Inferior parietal cortex (tissue), 1 donor: Measurements from ENCODE around the gene CACNA1D.
A peak's percentile ranks its signal among the peaks of the same experiment; 100 is the strongest.

ENCODE experiments used
- DNase-seq: peaks from one replicate; pipeline ENCODE4 v3.0.0-alpha.2; 2016; ENCODE audit errors: extremely low spot score

Gene CACNA1D

DNA sequence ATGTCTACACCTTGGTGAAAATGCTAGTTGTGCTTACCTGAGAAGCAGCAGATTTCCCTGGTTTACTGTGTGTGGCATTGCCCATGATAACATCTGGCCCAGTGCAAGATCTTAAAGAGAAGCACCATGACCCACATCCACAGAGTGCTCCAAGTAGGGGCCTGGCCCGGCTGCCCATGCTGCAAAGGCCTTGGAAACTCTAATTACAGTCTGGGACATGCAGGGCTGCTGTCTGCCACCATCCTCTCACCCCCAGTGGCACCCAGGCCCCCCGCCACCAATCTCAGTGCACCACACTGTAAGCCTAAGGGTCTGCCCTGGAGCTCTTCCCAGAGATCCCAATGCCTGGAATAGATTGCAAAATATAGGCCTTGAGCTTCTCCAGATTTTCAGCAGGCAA lies 219.2 kb downstream of the CACNA1D start:
- no peak for DNase-seq

- DNase-seq = no peak
Measured at GRCh38 chr3:53715815-53716483, 221.5 kb downstream of the CACNA1D start.

- no peak for DNase-seq
Measured at GRCh38 chr3:53716998-53717397, 222.6 kb downstream of the CACNA1D start.

DNA sequence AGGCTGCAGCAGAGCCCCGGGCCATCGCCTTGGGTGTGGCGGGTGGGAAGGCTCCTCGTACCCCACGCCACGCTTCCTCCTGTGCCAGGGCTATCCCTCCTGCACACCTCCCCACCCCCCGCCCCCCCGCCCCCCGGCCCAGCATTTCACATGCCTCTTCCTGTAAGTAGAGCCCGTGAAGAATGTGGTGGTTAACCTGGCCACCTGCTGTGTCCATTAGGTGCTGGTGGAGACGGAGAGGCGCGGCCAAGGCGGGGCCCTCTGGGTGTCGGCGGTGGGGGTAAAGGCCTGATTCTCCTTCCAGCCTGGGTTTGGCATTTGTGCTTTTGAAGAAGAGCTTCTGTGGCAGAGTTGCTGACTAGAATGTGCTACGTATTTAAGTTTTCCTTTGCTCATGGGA lies 224.1 kb downstream of the CACNA1D start:
- no peak for DNase-seq

GRCh38 chr3:53719796-53720195 lies 225.4 kb downstream of the CACNA1D start:
- no peak for DNase-seq

DNA sequence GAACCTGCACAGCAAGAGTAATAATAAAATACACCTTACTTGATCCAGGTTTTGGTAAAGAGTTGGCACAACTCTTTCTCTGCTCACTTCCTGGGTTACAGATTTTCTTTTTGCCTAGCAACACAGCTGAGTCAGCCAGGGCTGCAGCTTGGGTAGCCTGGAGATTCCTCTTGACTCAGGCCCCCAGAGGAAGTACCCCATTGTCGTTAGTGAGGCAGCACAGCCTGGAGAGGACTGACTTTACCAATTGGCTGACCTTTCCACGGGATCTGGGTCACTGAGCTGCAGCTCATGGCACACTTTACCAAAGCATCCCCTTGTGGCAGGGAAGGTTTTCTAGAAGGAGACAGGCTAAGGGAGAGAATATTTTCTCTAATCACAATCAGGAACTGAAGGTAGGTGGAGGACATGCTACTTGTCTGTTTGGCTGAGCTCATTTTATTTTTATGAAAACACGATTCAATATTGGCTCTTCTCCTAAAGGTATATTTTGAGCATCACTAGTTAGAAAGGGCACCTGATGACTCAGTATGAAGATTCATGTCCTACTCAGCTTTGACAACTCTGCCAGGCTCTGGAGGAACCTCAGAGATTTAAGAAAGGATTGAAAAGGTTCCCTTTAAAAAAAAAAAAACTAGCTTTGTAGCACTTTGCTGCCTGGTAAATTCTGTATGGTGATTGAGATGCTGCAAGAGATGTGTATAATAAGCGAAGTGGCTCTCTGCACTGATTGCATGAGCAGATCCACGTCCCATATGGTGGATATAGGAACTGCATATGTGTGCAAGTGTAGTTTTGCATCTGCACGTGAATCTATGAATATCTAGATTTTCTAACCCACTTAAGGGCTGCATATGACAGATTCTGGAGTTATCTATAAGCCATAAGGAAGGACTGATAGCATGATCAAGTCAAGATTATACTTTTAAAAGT lies 227.0 kb downstream of the CACNA1D start:
- DNase-seq = peak; percentile 37

DNA sequence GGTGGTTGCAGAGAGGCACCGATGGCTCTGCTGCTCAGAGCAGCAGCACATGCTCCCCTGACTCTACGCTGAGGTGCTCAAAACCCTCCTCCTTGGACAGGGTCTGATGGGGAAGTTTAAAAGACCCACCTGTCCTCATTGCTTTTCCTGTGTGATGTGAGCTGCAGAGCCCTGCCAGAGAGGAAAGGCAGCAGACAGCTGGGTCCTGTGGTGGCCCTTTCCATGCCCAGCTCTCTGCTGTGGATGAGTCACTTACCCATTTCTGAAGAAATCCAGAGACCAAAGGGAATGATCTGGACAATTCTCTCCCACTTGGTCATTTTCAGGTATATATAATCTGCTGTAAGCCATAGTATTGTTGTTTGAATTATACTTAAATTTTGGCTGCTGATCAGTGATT lies 230.2 kb downstream of the CACNA1D start:
- DNase-seq = no peak

GRCh38 chr3:53725387-53725995 lies 231.1 kb downstream of the CACNA1D start:
- DNase-seq = no peak

DNA sequence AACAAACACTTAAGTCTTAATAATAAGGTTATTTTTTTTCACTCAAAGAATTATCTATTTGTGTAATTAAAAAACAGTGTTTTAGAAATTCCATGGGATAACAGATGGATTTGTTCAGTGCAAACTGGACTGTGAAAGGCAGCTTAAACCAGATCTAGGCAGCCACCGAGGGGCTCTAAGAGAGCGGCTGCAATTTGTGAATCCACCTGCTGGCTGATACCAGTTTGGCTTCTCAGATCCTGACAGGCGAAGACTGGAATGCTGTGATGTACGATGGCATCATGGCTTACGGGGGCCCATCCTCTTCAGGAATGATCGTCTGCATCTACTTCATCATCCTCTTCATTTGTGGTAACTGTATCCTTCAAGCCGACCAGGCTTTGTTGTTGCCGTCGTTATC lies 232.2 kb downstream of the CACNA1D start:
- DNase-seq = no peak

DNA sequence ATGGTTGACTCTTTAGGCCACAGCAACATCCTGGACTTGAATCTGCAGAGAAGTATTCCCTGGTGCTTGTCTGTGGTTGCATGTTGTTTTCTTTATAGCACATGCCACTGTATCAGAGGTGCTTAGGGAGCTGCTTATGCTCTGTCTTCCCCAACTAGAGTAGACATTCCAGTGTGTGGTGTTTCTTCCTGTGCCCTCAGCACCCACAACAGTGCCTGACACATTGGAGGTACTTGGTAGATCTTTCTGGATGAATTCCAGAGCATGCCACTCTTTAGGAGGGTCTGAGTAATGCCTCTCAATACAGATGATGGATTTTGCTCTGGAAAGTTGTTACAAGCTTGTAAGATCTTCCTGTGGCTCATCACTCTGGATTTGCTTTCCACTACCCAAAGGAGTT lies 234.2 kb downstream of the CACNA1D start:
- no peak for DNase-seq

- DNase-seq = no peak
Measured at GRCh38 chr3:53729159-53729558, 234.7 kb downstream of the CACNA1D start.

GRCh38 chr3:53729618-53730017 lies 235.2 kb downstream of the CACNA1D start:
- no peak for DNase-seq

DNA sequence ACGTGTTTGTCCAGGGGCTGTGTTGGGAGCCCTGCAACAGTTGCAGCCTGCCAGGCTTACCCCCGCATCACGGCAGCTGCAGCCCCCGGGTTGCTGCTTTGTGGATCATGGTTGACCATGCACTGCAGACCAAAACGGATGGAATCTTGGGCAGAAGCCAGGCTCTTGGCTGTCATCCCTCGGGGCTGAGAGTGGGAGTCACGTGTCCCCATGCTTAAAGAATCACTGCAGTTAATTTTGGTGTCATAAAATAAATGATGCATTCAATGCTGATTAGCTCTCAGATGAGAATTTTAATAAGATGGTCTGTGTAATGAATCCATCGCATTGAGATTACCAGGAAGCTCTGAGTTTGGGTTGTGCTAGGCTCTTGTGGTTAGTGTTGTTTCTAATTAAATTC lies 236.2 kb downstream of the CACNA1D start:
- DNase-seq = peak; percentile 70

DNA sequence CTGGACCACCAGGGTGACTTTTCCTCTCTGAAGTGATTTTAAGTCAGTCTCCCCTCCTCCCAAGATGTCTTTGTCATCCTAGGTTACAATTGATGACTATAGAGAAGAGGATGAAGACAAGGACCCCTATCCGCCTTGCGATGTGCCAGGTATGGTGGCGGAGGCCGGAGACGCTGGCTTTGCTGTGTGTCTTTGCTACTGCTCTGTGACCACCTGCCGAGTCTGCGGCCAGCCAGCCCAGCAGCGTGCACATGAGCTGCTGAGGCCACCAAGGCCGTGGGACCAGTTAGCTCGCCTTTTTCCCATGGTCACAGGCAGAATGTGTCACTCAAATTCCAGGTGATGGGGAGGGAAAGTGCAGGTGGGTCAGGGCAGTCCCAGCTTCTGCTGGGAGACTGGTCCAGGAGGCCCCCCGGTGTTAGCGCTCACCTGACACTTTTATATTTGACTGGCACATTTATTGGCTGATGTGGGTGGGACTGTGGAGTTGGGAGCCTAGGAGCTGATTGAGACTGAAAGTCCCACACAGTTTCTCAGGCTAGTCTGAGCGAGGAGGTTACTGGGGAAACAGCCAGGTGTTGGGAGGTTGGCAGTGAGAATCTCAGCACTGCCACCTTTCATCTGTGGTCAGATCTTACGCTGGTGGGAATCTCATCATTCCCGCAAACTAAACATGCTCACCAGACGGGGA lies 237.7 kb downstream of the CACNA1D start:
- DNase-seq = no peak

DNA sequence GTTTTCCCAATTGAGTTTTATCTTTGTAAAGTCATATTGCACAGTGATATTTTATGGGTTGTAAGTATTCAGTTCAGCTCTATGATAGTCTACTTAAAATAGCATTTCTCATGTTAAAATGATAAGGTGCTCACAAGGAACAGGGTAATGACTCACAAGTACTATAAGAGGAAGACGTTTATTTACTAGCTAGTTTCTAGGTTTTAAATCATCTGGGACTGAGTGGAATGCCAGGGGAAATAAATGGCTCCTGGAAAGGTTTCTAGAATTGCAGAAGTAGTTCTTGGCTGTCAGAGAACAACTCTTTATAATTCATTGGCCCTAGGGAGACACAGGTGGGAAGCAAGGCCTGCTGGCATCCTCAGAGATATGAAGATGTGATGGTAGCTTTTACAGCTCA lies 239.0 kb downstream of the CACNA1D start:
- DNase-seq = no peak

DNA sequence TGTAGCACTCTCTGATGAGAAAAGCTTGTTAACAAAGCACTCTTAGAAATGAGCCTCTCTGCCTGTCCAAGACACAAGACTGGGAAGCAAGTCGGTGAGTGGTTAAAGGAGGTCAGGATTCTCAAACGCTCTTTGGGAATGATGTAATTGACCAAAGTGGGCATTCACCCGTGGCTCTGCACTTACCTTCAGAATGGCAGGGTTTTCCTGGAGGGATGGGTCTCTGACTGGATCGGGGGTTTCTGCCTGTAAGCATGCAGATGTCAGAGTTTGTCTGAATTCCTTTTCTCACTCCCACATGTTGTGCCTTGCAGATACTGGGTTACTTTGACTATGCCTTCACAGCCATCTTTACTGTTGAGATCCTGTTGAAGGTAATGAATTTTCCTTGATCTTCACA lies 245.6 kb downstream of the CACNA1D start:
- DNase-seq = no peak

DNA sequence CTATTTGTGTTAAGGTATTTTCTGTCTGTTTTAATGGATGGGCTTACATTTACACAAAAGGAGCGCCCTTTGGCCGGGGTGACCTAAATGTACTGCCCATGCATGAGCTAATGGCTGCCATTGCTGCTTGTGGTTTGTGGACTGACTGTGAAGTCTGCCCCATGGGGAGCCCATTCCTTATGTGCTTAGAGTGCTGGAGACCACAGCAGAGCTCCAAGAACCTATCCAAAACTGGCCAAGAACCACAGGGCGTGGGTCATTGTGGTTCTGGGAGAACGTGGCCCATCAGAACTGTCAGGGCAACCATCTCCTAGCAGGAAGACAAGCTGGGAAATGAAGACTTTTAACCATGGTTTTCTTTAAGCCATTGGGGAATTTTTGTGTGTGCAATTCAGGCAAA lies 246.5 kb downstream of the CACNA1D start:
- DNase-seq = no peak

DNA sequence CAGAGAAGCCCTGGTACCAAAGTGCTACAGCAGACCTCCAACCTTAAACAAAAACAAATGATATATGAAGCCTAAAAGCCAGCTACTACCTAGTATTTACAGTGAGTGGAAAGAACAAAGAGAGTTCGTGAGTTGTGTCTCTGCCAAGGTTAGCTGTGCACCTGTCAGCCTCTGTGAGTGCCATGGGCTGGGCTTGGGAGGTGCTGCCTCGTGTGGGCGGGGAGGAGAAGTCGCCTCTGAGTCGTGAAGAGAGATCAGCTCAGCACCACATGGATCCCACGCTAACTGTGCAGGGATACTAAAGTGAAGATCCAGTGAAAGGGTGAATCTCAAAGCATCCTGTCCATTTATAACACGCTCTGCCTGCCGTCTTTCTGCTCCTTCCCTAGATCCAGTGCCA lies 249.9 kb downstream of the CACNA1D start:
- DNase-seq = no peak

DNA sequence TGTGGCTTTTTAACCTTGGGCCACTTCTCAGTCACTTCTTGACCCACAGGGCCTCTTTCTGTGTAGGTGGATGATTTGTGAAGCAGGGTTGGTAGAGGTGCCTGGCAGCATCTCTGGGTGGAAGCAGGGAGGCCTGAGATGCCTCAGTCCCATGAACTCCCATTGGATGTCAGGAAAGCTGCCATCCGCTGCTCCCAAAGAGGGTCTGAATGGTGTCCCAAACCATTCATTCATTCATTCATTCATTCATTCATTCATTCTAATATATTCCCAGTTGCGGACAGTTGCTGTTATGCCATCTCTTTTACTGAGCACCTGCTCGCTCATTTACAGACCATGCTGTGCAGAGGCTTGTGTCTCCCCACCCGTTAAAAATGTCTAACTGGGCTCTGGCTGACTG lies 253.1 kb downstream of the CACNA1D start:
- no peak for DNase-seq

- peak; percentile 6 for DNase-seq
Measured at GRCh38 chr3:53748512-53749271, 254.3 kb downstream of the CACNA1D start.

- DNase-seq = no peak
Measured at GRCh38 chr3:53749448-53749847, 255.0 kb downstream of the CACNA1D start.
